Hepatocyte (in vitro differentiated cells): Measurements from ENCODE around the gene VCAM1. TPM values are rescaled to one million over a fixed set of nuclear protein-coding genes. Genes with fewer than 3 reads are reported as not detected.

Experiments
- DNase-seq: peaks from one replicate; pipeline ENCODE4 v3.0.0-alpha.2; 2016; ENCODE audit warnings: low spot score
- H2AFZ ChIP-seq: fragments of 200-600 bp; sonication (generic); 2 replicates; pipeline ENCODE4 v1.6.0; 2016; ENCODE audit warnings: antibody characterized with exemption, mild to moderate bottlenecking
- H3K27ac ChIP-seq: fragments of 200-600 bp; sonication (generic); 2 replicates; pipeline ENCODE4 v1.5.1; 2016; ENCODE audit warnings: mild to moderate bottlenecking
- H3K27me3 ChIP-seq: fragments of 200-600 bp; sonication (generic); 2 replicates; pipeline ENCODE4 v1.6.1; 2016
- H3K36me3 ChIP-seq: fragments of 200-600 bp; sonication (generic); replicated peaks from 2 replicates; pipeline ENCODE4 v1.5.1; 2016; ENCODE audit warnings: low read depth; ENCODE audit not compliant: insufficient read depth
- H3K4me1 ChIP-seq: fragments of 200-600 bp; sonication (generic); 2 replicates; pipeline ENCODE4 v1.5.1; 2016; ENCODE audit warnings: mild to moderate bottlenecking, moderate library complexity; ENCODE audit not compliant: insufficient read depth
- H3K4me2 ChIP-seq: fragments of 200-600 bp; sonication (generic); 2 replicates; pipeline ENCODE4 v1.6.0; 2016
- H3K4me3 ChIP-seq: fragments of 200-600 bp; sonication (generic); 2 replicates; pipeline ENCODE4 v1.5.1; 2016; ENCODE audit warnings: mild to moderate bottlenecking
- H3K79me2 ChIP-seq: fragments of 200-600 bp; sonication (generic); 2 replicates; pipeline ENCODE4 v1.6.0; 2017; ENCODE audit warnings: mild to moderate bottlenecking
- H3K9me2 ChIP-seq: fragments of 200-600 bp; sonication (generic); replicated peaks from 2 replicates; pipeline ENCODE4 v1.6.0; 2017; ENCODE audit warnings: mild to moderate bottlenecking; ENCODE audit not compliant: insufficient read depth
- H3K9me3 ChIP-seq: fragments of 200-600 bp; sonication (generic); 2 replicates; pipeline ENCODE4 v1.5.1; 2016; ENCODE audit warnings: low read depth, mild to moderate bottlenecking
- H4K20me1 ChIP-seq: fragments of 200-600 bp; sonication (generic); 2 replicates; pipeline ENCODE4 v1.6.0; 2016; ENCODE audit warnings: mild to moderate bottlenecking; ENCODE audit not compliant: insufficient read depth, poor library complexity, severe bottlenecking
- EZH2 ChIP-seq: fragments of 200-600 bp; sonication (generic); IDR thresholded peaks from 2 replicates; pipeline ENCODE4 v1.6.1; 2016; ENCODE audit warnings: antibody characterized with exemption, mild to moderate bottlenecking, borderline replicate concordance
- EZH2phosphoT487 ChIP-seq: fragments of 200-600 bp; sonication (generic); IDR thresholded peaks from one replicate; pipeline ENCODE4 v1.6.1; 2018; ENCODE audit warnings: antibody characterized with exemption, mild to moderate bottlenecking, low read depth, moderate library complexity; ENCODE audit not compliant: unreplicated experiment, severe bottlenecking
- WGBS: methylation state at CpG from one replicate; pipeline ENCODE4 v1.1.6; 2016; ENCODE audit warnings: low lambda C conversion rate; ENCODE audit errors: missing lambda C conversion rate; 5-methylcytosine and 5-hydroxymethylcytosine counted together
- polyA plus RNA-seq: library from polyadenylated mRNA; unstranded; fragments of >200 nt; fragmentation: Nextera tagmentation; extraction: Ambion mirVana; gene quantifications from 2 replicates; pipeline ENCODE4 v1.2.1, GENCODE V29; 2016
- total RNA-seq: library from RNA; depleted of rRNA; stranded (reverse); fragments of >200 nt; gene quantifications from 2 replicates; pipeline ENCODE4 v1.2.3, GENCODE V29; 2014
- TF ChIP-seq, protein P1 (sequence below): fragments of 200-600 bp; sonication (generic); IDR thresholded peaks from 2 replicates; pipeline ENCODE4 v1.5.1; 2016; ENCODE audit warnings: antibody characterized with exemption, mild to moderate bottlenecking; ENCODE audit not compliant: poor library complexity

VCAM1 gene
- total and polyA plus RNA-seq, 2 experiments from 2014 or later, result 43.2 to 85.3 TPM

DNA sequence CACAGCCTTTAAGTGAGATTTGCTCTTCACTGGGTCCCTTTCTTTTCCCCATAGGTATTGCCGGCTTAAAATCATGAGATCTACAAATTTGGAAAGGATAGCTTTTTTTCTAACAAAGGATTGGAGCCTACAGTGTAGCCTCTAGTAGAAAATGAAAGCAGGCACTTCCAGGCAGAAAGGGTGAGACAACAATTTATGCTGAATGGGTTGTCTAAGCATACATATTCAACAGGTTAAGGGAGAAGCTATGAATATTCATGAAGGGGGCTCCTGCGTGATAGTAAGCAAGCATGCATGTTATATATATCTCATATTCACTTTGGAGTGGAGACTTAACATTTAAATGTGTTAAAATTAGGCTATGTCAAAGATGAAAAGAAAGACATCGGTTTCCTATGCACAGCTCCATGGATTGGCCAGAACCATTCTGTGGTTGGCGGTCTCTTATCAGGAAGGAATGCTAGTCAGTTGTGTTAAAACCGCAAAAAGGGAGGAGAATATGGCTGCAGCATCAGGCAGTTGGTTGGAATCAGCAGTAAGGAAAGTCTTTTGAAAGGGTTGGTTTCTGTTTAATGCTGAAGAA, 66.0 kb downstream of the VCAM1 start:
- H2AFZ ChIP-seq, result no peak overlapping the region

DNA sequence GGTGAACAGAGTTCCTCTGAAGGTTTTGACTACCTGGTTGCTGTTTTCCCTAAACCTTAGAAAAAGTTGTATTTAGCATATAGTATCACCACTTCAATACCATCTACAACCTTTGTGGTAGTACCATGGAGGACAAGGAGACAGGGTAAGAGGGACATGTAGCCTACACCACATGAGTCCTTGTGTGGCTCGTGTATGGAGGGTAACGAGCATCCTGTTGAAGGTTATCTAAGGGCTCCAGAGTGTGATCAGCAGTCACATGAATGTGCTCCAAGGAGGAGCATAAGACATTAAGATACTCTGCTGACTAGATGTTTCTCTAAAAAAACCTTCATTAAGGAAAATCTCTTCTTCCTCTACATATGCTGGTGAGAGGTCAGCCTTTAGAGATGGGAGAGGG, 67.3 kb downstream of the VCAM1 start:
- Histone ChIP-seq H3K4me3 (no peak overlapping the region), H3K79me2 (no peaks in the 10 kb centered on the region), H3K27ac (no peak overlapping the region), H3K4me2 (no peak overlapping the region), H3K9me3 (no peaks in the 10 kb centered on the region), H3K4me1 (no peaks in the 10 kb centered on the region), H4K20me1 (no peaks in the 10 kb centered on the region), H3K27me3 (no peaks in the 10 kb centered on the region), H2AFZ (no peak overlapping the region), H3K36me3 (no peaks in the 10 kb centered on the region), H3K9me2 (no peaks in the 10 kb centered on the region)
- WGBS, result 94% methylated on average over 2 of the region's 2 CpGs
- TF ChIP-seq, protein P1, sequence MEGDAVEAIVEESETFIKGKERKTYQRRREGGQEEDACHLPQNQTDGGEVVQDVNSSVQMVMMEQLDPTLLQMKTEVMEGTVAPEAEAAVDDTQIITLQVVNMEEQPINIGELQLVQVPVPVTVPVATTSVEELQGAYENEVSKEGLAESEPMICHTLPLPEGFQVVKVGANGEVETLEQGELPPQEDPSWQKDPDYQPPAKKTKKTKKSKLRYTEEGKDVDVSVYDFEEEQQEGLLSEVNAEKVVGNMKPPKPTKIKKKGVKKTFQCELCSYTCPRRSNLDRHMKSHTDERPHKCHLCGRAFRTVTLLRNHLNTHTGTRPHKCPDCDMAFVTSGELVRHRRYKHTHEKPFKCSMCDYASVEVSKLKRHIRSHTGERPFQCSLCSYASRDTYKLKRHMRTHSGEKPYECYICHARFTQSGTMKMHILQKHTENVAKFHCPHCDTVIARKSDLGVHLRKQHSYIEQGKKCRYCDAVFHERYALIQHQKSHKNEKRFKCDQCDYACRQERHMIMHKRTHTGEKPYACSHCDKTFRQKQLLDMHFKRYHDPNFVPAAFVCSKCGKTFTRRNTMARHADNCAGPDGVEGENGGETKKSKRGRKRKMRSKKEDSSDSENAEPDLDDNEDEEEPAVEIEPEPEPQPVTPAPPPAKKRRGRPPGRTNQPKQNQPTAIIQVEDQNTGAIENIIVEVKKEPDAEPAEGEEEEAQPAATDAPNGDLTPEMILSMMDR, result no peak
- TF ChIP-seq EZH2, result no peak
- no peak for TF ChIP-seq EZH2phosphoT487
- no peak for DNase-seq

More for the DNA sequence above, 66.0 kb downstream of the VCAM1 start:
- no peak for TF ChIP-seq EZH2
- no peak for TF ChIP-seq EZH2phosphoT487
- TF ChIP-seq, protein P1, result no peak
- 62% methylated on average over 5 of the region's 5 CpGs for WGBS
- Histone ChIP-seq H3K9me2 (no peaks in the 10 kb centered on the region), H3K27me3 (no peaks in the 10 kb centered on the region), H3K9me3 (no peaks in the 10 kb centered on the region), H3K79me2 (no peaks in the 10 kb centered on the region), H3K27ac (no peak overlapping the region), H3K4me1 (no peaks in the 10 kb centered on the region), H3K36me3 (no peaks in the 10 kb centered on the region), H3K4me3 (no peak overlapping the region), H4K20me1 (no peaks in the 10 kb centered on the region), H3K4me2 (no peak overlapping the region)
- DNase-seq, result no peak

Other genes with a start within 250 kb of the VCAM1 start
- 0.28 and 0.73 TPM in 2 replicates for gene GPR88, start 181.6 kb upstream of the VCAM1 start, total RNA-seq
- gene GPR88, start 181.6 kb upstream of the VCAM1 start, polyA plus RNA-seq, result 0.32 and 0.37 TPM in 2 replicates
- 28.6 and 30.9 TPM in 2 replicates for gene EXTL2, start 175.1 kb downstream of the VCAM1 start, total RNA-seq
- 16.9 and 19.7 TPM in 2 replicates for gene EXTL2, start 175.1 kb downstream of the VCAM1 start, polyA plus RNA-seq
- 39.9 and 61.9 TPM in 2 replicates for gene SLC30A7, start 176.3 kb downstream of the VCAM1 start, total RNA-seq
- gene SLC30A7, start 176.3 kb downstream of the VCAM1 start, polyA plus RNA-seq, result 18.2 and 23.0 TPM in 2 replicates